ENCODE data around the gene NCAPD3.
"Not testable (repeated sequence)": the region's sequence is repeated elsewhere in the genome, so short reads cannot be mapped to it uniquely, and the experiment has no call there.

The NCAPD3 gene

GRCh38 chr11:134224710-134225664, 1.2 kb upstream of the NCAPD3 start:
- peak; percentile 74 for DNase-seq

DNA sequence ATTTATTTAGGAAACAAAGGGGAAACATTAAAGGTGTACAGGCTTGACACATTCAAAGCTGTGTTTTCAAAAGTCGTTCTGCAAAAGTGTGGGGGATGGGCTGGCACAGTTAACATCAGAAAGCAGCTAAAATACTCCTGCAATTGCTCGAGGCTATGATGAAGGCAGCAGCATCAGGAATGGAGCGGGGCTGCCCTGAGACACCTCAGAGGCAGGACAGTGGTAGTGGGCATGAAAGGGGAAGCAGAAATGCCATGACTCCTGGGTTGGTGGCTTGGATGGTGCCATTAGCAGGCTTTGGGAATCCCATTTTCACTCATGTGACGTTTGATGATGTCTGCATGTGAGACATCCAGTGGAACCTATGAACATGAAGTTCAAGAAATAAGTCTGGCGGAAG, 646 bp downstream of the NCAPD3 start:
- DNase-seq: peak; percentile 26

DNA sequence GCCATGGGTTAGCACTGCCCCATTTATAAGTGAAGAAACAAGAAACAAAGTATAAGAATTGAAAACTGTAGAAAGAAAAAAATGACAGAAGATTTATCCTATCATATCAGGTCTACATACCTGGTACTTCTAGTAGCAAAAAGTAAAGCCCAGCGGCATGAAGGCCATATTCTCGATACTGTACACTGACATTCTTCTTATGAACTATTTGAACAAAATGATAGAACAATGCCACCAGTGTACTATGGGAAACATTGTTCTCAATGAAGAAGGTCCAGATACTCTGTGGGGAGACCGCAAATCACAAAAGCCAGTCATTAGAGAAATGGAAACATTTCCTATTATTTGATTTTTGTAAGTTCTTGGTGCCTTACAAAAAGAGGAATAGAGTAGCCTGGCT, 7.0 kb downstream of the NCAPD3 start:
- no peak for DNase-seq

- DNase-seq: no peak
Measured at GRCh38 chr11:134215836-134216235, 7.9 kb downstream of the NCAPD3 start.

- DNase-seq: no peak
Measured at GRCh38 chr11:134207538-134208239, 16.1 kb downstream of the NCAPD3 start.

- no peak for DNase-seq
Measured at GRCh38 chr11:134206185-134206584, 17.6 kb downstream of the NCAPD3 start.

DNA sequence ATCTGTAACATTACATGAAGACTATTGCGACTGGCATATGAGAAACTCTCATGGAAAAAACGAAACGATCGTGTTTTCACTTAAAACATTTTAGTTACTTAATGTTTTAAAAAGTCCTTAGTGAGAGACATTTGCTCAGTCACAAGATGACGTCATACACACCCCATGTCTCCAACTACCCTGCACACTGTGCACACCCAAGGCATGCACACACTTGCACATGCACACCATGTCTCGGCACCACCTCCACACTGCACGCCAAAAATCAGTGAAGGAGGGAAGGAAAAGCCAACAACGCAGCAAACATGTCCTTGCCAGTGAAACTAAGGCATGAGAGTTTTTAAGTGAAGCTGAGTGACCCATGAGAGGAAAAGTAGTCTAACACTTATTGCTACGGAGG, 18.0 kb downstream of the NCAPD3 start:
- DNase-seq: no peak

DNA sequence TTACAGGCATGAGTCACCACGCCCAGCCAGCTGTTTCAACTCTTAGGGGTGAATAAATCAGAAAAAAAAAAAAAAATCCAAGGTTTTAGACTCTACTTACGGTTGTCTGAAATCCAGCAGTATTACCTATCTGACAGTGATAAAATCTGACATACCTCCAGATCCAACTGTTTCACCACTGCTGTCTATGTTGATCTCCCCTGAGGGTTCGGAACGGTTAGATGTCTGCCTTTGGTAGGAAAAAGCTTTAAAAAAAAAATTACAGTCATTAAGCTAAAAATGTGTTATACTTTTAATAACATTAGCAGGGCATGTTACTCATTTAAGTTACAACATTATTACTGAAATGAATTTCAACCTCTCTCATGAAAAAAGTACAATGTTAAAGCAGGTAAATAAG, 21.1 kb downstream of the NCAPD3 start:
- no peak for DNase-seq

GRCh38 chr11:134200688-134201087, 23.1 kb downstream of the NCAPD3 start:
- no peak for DNase-seq

GRCh38 chr11:134199531-134199930, 24.2 kb downstream of the NCAPD3 start:
- no peak for DNase-seq

DNA sequence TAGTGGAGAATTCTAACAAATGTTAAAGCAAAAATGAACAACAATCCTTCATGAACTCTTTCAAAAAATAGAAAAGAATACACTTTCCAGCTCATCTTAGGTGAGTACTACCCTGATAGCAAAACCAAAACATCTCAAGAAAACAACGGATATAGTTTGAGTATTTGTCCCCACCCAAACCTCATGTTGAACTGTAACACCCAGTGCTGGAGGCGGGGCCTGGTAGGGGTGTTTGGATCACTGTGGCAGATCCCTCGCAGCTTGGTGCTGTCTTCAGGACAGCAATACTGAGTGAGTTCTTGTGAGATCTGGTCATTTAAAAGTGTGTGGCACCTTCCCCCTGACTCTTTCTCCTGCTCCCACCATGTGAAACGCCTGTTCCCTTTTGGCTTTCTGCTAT, 27.0 kb downstream of the NCAPD3 start:
- no peak for DNase-seq

DNA sequence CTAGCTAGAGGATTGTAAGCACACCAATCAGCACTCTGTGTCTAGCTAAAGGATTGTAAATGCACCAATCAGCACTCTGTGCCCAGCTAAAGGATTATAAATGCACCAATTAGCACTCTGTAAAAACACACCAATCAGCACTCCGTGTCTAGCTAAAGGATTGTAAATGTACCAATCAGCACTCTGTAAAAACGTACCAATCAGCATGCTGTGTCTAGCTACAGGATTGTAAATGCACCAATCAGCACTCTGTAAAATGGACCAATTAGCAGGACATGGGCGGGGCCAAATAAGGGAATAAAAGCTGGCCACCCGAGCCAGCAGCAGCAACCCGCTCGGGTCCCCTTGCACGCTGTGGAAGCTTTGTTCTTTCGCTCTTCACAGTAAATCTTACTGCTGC, 35.7 kb downstream of the NCAPD3 start:
- DNase-seq: not testable (repeated sequence)

- no peak for DNase-seq
Measured at GRCh38 chr11:134181707-134182106, 42.1 kb downstream of the NCAPD3 start.

- DNase-seq: no peak
Measured at GRCh38 chr11:134178032-134178674, 45.6 kb downstream of the NCAPD3 start.

- no peak for DNase-seq
Measured at GRCh38 chr11:134176284-134176683, 47.5 kb downstream of the NCAPD3 start.

DNA sequence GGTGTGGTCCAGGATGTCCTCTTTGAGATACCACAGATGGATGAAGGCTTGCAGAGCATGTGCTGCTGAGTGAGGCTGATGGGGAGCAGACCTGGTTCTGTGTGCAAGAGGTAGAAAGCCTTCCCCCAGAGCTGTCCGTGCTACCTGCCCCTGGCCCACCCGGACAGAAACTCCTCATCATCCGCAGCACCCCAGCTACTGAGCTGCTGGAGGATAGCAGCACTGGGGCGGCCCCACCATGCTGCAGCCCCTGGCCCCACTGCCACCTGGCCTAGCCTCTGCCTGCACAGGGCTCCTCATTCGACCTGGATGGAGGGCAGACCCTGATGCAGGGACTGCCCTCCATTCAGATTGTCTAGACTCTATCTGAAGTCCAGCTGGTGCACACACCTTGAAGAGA, 50.5 kb downstream of the NCAPD3 start:
- no peak for DNase-seq

- no peak for DNase-seq
Measured at GRCh38 chr11:134171951-134172350, 51.8 kb downstream of the NCAPD3 start.

DNA sequence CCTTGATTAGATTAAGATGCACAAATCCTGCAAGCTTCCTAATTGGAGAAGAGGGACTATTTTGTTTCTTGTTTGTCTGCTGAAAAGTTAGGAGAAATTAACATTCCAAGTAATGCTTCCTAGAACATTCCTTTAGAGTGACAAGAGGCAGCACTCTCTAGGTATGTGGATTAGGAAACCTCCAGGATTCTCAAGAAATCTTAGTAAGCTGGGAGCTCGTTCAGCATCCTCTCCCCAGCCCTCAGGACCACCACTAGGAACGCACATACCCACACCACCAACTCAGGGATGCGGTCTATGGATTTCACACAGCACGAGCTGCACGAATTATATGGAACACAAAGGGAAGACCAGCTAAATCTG, 52.9 kb downstream of the NCAPD3 start:
- DNase-seq: no peak

DNA sequence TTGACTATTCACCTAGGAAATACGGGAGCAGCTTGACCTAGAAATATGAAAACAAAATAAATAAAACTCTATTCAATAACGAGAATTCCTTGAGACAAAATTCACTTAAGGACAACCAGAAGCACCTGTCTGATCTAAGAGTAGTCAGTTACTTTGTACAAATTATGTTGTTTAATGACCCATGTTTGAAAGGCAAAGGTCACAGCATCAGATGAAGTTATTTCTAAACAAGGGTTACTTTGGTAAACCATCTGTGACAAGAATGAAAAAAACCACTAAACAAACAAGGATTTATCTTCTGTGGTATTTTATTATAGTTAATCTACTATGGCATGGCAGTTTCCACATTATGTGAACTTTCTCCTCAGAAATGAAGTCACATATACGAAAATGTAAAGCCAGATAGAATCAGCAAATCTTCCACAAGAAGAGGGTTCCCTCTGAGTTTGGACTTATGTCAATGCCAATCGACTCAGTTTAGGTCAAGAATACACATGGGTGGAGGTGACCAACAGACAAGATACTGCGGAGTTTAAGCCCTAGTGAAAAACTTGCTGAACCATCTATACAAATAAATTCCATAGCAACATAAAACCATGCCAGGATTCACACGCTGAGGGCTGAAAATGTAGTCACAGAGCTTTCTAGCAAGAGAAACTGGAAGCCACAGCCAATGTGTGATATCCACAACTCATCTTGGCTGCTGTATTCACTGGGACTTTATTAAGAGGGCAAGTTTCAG, 53.4 kb downstream of the NCAPD3 start:
- no peak for DNase-seq

DNA sequence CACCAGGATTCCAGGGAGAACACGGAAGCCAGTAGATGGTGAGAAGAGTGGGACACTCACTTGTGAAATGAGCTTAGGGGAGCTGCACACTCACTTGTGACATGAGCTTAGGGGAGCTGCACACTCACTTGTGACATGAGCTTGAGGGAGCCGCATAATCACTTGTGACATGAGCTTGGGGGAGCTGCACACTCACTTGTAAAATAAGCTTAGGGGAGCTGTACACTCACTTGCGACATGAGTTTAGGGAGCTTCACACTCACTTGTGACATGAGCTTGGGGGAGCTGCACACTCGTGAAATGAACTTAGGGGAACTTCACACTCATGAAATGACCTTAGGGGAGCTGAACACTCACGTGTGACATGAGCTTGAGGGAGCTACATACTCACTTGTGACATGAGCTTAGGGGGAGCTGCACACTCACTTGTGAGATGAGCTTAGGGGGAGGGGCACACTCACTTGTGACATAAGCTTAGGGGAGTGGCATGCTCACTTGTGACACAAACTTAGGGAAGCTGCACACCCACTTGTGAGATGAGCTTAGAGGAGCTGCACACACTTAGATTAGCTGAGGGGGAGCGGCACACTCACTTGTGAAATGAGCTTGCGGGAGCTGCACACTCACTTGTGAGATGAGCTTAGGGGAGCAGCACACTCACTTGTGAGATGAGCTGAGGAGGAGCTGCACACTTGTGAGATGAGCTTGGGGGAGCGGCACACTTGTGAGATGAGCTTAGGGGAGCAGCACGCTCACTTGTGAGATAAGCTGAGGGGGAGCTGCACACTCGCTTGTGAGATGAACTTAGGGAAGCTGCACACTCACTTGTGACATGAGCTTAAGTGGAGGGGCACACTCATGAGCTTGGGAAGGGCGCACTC, 59.0 kb downstream of the NCAPD3 start:
- peak; percentile 55 for DNase-seq

- no peak for DNase-seq
Measured at GRCh38 chr11:134159652-134160051, 64.1 kb downstream of the NCAPD3 start.

- DNase-seq: no peak
Measured at GRCh38 chr11:134158023-134158422, 65.7 kb downstream of the NCAPD3 start.
